ENCODE data around the gene HUNK. TPM values are rescaled to one million over a fixed set of nuclear protein-coding genes. Genes with fewer than 3 reads are reported as not detected.
"Not testable (repeated sequence)": the region's sequence is repeated elsewhere in the genome, so short reads cannot be mapped to it uniquely, and the experiment has no call there.

HUNK gene
- total and polyA plus RNA-seq, 2 experiments from 2014 or later, result 1.6 to 5.1 TPM

- Histone ChIP-seq H3K36me3 (ENCODE audit: insufficient read depth) (no peaks in the 10 kb centered on the region), H3K9me2 (ENCODE audit: insufficient read depth) (no peaks in the 10 kb centered on the region), H2AFZ (no peak overlapping the region), H3K4me3 (no peak overlapping the region), H4K20me1 (replicated peaks; ENCODE audit: insufficient read depth) (no peaks in the 10 kb centered on the region), H3K4me1 (ENCODE audit: insufficient read depth) (no peaks in the 10 kb centered on the region), H3K27ac (ENCODE audit: low read depth) (no peak overlapping the region), H3F3A (replicated peaks; ENCODE audit: low read depth) (no peaks in the 10 kb centered on the region), H3K27me3 (ENCODE audit: insufficient read depth) (no peaks in the 10 kb centered on the region), H3K4me2 (no peak overlapping the region), H3K79me2 (replicated peaks; ENCODE audit: insufficient read depth) (no peaks in the 10 kb centered on the region)
- DNase-seq (ENCODE audit: low spot score), result no peak
- ATAC-seq, result no peak
- Mint-ChIP-seq H3K27ac (no peak overlapping the region), H3K4me3 (no peak overlapping the region), H3K27me3 (ENCODE audit: insufficient read depth, low read depth, poor library complexity) (peaks cover 1% of the 10 kb centered on the region), H3K9me3 (peaks cover 8% of the 10 kb centered on the region), H3K4me1 (no peaks in the 10 kb centered on the region), H3K36me3 (ENCODE audit: low read depth) (no peaks in the 10 kb centered on the region)
- TF ChIP-seq NANOG (IDR thresholded peaks at IDR 0.05; ENCODE audit: borderline replicate concordance), result no peak
Observed at GRCh38 chr21:31857096-31857495, 15.7 kb upstream of the HUNK start.

GRCh38 chr21:31857631-31858030 is 15.2 kb upstream of the HUNK start:
- H3K79me2 ChIP-seq (replicated peaks; ENCODE audit: insufficient read depth); H3K9me3 Mint-ChIP-seq; H3K4me1 Mint-ChIP-seq; H3K4me2 ChIP-seq; H3K27ac ChIP-seq (ENCODE audit: low read depth); H3K4me3 ChIP-seq; H3F3A ChIP-seq (replicated peaks; ENCODE audit: low read depth); ATAC-seq; H3K9me2 ChIP-seq (ENCODE audit: insufficient read depth); H3K27ac Mint-ChIP-seq; H3K36me3 ChIP-seq (ENCODE audit: insufficient read depth); H2AFZ ChIP-seq; H3K27me3 ChIP-seq (ENCODE audit: insufficient read depth); H3K36me3 Mint-ChIP-seq (ENCODE audit: low read depth); H3K4me1 ChIP-seq (ENCODE audit: insufficient read depth); H4K20me1 ChIP-seq (replicated peaks; ENCODE audit: insufficient read depth); H3K4me3 Mint-ChIP-seq; DNase-seq (ENCODE audit: low spot score); H3K27me3 Mint-ChIP-seq (ENCODE audit: insufficient read depth, low read depth, poor library complexity): not testable (repeated sequence)

- Histone ChIP-seq H3K4me3 (no peak overlapping the region), H3K4me2 (no peak overlapping the region), H2AFZ (no peak overlapping the region), H4K20me1 (replicated peaks; ENCODE audit: insufficient read depth) (no peaks in the 10 kb centered on the region), H3K4me1 (ENCODE audit: insufficient read depth) (no peaks in the 10 kb centered on the region), H3K27me3 (ENCODE audit: insufficient read depth) (no peaks in the 10 kb centered on the region), H3F3A (replicated peaks; ENCODE audit: low read depth) (no peaks in the 10 kb centered on the region), H3K9me2 (ENCODE audit: insufficient read depth) (no peaks in the 10 kb centered on the region), H3K79me2 (replicated peaks; ENCODE audit: insufficient read depth) (no peaks in the 10 kb centered on the region), H3K27ac (ENCODE audit: low read depth) (no peak overlapping the region), H3K36me3 (ENCODE audit: insufficient read depth) (no peaks in the 10 kb centered on the region)
- Mint-ChIP-seq H3K27ac (no peak overlapping the region), H3K4me3 (no peak overlapping the region), H3K27me3 (ENCODE audit: insufficient read depth, low read depth, poor library complexity) (peaks cover 1% of the 10 kb centered on the region), H3K4me1 (no peaks in the 10 kb centered on the region), H3K9me3 (no peaks in the 10 kb centered on the region; the same call in 2 of the 3 replicates), H3K36me3 (ENCODE audit: low read depth) (no peaks in the 10 kb centered on the region)
- ATAC-seq, result no peak
- DNase-seq (ENCODE audit: low spot score), result no peak
- no peak for TF ChIP-seq NANOG (IDR thresholded peaks at IDR 0.05; ENCODE audit: borderline replicate concordance)
- no peak for TF ChIP-seq ZNF331 (CRISPR knock-in tag; IDR thresholded peaks at IDR 0.05; ENCODE audit: low read depth)
- TF ChIP-seq ZNF114 (CRISPR knock-in tag; IDR thresholded peaks at IDR 0.05), result no peak
- no peak for TF ChIP-seq CREB1 (CRISPR knock-in tag; IDR thresholded peaks at IDR 0.05; ENCODE audit: low read depth)
- TF ChIP-seq REST (IDR thresholded peaks at IDR 0.05; ENCODE audit: unreplicated experiment), result no peak
- no peak for TF ChIP-seq ZNF462 (CRISPR knock-in tag; IDR thresholded peaks at IDR 0.05)
Observed at GRCh38 chr21:31860851-31861250, 12.0 kb upstream of the HUNK start.
